HG02678 (cell line): ENCODE measurements around the gene PARP16.
"Not testable (repeated sequence)": the region's sequence is repeated elsewhere in the genome, so short reads cannot be mapped to it uniquely, and the experiment has no call there.

Source experiments
- ATAC-seq: cut with Tn5 transposase; IDR thresholded peaks from one replicate; pipeline ENCODE4 v1.9.1; 2021; ENCODE audit warnings: mild to moderate bottlenecking, moderate library complexity; ENCODE audit not compliant: unreplicated experiment

Gene PARP16

GRCh38 chr15:65278480-65278879 lies 8.2 kb downstream of the PARP16 start:
- ATAC-seq = no peak

- no peak for ATAC-seq
These were observed 9.7 kb downstream of the PARP16 start for GRCh38 chr15:65277015-65277414.

GRCh38 chr15:65275728-65276126 lies 11.0 kb downstream of the PARP16 start:
- ATAC-seq = no peak

- ATAC-seq = no peak
These were observed 11.5 kb downstream of the PARP16 start for GRCh38 chr15:65275104-65275727.

GRCh38 chr15:65270811-65271545 lies 15.7 kb downstream of the PARP16 start:
- ATAC-seq = not testable (repeated sequence)

GRCh38 chr15:65268411-65268810 lies 18.3 kb downstream of the PARP16 start:
- ATAC-seq = no peak

GRCh38 chr15:65266469-65266868 lies 20.2 kb downstream of the PARP16 start:
- no peak for ATAC-seq

GRCh38 chr15:65264863-65265430 lies 21.7 kb downstream of the PARP16 start:
- ATAC-seq = no peak

- ATAC-seq = no peak
These were observed 23.4 kb downstream of the PARP16 start for GRCh38 chr15:65263313-65263712.

GRCh38 chr15:65260968-65261367 lies 25.7 kb downstream of the PARP16 start:
- ATAC-seq = no peak

GRCh38 chr15:65259367-65259797 lies 27.3 kb downstream of the PARP16 start:
- no peak for ATAC-seq

- ATAC-seq = no peak
These were observed 28.1 kb downstream of the PARP16 start for GRCh38 chr15:65258375-65259262.

GRCh38 chr15:65255486-65256140 lies 31.1 kb downstream of the PARP16 start:
- no peak for ATAC-seq

GRCh38 chr15:65254758-65255157 lies 31.9 kb downstream of the PARP16 start:
- no peak for ATAC-seq

GRCh38 chr15:65254356-65254755 lies 32.3 kb downstream of the PARP16 start:
- no peak for ATAC-seq

- no peak for ATAC-seq
These were observed 37.0 kb downstream of the PARP16 start for GRCh38 chr15:65249641-65250040.

- no peak for ATAC-seq
These were observed 38.0 kb downstream of the PARP16 start for GRCh38 chr15:65248511-65249255.

GRCh38 chr15:65246939-65247338 lies 39.7 kb downstream of the PARP16 start:
- ATAC-seq = no peak

GRCh38 chr15:65246026-65246714 lies 40.5 kb downstream of the PARP16 start:
- ATAC-seq = no peak
